ENCODE results near the gene DLL4.

- TF ChIP-seq CTCF (IDR thresholded peaks at IDR 0.05 in 8 of 11, conservative IDR thresholded peaks at IDR 0.05 in 3 of 11) (no peak), POLR2A (IDR thresholded peaks at IDR 0.05) (no peak)
These were observed 12.0 kb downstream of the DLL4 start for GRCh38 chr15:40941068-40941527.

Measured in spleen (tissue), 7 donors.